Neural progenitor cell (in vitro differentiated cells): ENCODE data around the gene KRT77.

ENCODE experiments used
- EZH2 ChIP-seq: fragments of 200-600 bp; sonication (generic); IDR thresholded peaks from 2 replicates; pipeline ENCODE4 v1.6.1; 2017; ENCODE audit warnings: antibody characterized with exemption, mild to moderate bottlenecking, moderate library complexity
- EZH2phosphoT487 ChIP-seq: fragments of 200-600 bp; sonication (generic); IDR thresholded peaks from 2 replicates; pipeline ENCODE4 v1.6.1; 2017; ENCODE audit warnings: antibody characterized with exemption
- TF ChIP-seq, protein P1 (sequence below): fragments of 200-600 bp; sonication (generic); IDR thresholded peaks from 2 replicates; pipeline ENCODE4 v1.5.1; 2017; ENCODE audit warnings: antibody characterized with exemption, mild to moderate bottlenecking

- TF ChIP-seq, protein P1, sequence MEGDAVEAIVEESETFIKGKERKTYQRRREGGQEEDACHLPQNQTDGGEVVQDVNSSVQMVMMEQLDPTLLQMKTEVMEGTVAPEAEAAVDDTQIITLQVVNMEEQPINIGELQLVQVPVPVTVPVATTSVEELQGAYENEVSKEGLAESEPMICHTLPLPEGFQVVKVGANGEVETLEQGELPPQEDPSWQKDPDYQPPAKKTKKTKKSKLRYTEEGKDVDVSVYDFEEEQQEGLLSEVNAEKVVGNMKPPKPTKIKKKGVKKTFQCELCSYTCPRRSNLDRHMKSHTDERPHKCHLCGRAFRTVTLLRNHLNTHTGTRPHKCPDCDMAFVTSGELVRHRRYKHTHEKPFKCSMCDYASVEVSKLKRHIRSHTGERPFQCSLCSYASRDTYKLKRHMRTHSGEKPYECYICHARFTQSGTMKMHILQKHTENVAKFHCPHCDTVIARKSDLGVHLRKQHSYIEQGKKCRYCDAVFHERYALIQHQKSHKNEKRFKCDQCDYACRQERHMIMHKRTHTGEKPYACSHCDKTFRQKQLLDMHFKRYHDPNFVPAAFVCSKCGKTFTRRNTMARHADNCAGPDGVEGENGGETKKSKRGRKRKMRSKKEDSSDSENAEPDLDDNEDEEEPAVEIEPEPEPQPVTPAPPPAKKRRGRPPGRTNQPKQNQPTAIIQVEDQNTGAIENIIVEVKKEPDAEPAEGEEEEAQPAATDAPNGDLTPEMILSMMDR = no peak
- TF ChIP-seq EZH2 (no peak), EZH2phosphoT487 (no peak)
These were observed 39.9 kb downstream of the KRT77 start for GRCh38 chr12:52663420-52663819.
